ENCODE results near the gene CACNA1S.

Gene CACNA1S

DNA sequence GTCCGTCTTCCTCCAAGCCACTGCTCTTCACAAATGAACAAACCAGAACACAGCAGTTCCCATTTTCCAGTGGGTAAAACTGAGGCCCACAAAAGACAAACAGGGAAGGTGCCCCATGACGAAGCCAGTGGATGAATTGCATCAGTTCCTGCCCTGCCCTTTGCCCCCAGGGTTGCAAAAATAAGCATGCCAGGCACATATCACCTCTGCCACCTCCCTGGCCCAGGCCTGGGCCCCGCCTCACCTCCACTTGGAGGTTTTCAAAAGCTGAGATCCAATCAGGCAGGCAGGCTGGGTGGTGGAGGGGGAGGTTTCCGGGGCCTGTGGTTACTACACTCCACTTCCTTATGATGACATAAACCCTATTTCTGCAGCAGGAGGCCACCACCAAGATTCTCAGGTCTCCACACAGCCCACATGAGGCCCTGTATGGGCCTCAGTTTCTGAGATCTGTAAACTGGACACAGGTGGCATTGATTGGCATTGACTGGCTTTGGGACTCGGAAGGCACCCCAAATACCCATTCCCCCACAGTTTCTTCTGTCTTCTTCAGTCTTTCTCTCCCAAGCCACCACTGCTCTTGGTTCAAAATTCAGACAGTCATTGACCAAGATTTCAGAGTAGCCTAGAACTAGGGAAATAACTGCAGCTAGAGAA is 92.8 kb downstream of the CACNA1S start:
- ATAC-seq = peak; percentile 87

GRCh38 chr1:201017828-201018163 is 94.4 kb downstream of the CACNA1S start:
- no peak for ATAC-seq
- Mint-ChIP-seq H3K27ac (peak overlapping the region; percentile 64), H3K27me3 (no peaks in the 10 kb centered on the region), H3K4me1 (peaks cover 88% of the 10 kb centered on the region), H3K9me3 (no peaks in the 10 kb centered on the region), H3K4me3 (peak overlapping the region; percentile 18), H3K36me3 (no peaks in the 10 kb centered on the region)

More for the DNA sequence above, 92.8 kb downstream of the CACNA1S start:
- peak overlapping the region; percentile 13 for H3K4me3 Mint-ChIP-seq
- H3K9me3 Mint-ChIP-seq = no peaks in the 10 kb centered on the region
- H3K27ac Mint-ChIP-seq = peak overlapping the region; percentile 90
- H3K27me3 Mint-ChIP-seq = no peaks in the 10 kb centered on the region
- peaks cover 83% of the 10 kb centered on the region for H3K4me1 Mint-ChIP-seq
- H3K36me3 Mint-ChIP-seq = no peaks in the 10 kb centered on the region

- H3K4me3 Mint-ChIP-seq = peak overlapping the region; percentile 18
- no peaks in the 10 kb centered on the region for H3K9me3 Mint-ChIP-seq
- no peaks in the 10 kb centered on the region for H3K27me3 Mint-ChIP-seq
- peak overlapping the region; percentile 64 for H3K27ac Mint-ChIP-seq
- peaks cover 85% of the 10 kb centered on the region for H3K4me1 Mint-ChIP-seq
- peak; percentile 75 for ATAC-seq
- H3K36me3 Mint-ChIP-seq = no peaks in the 10 kb centered on the region
These were observed 95.0 kb downstream of the CACNA1S start for GRCh38 chr1:201016943-201017827.

GRCh38 chr1:201016211-201016651 is 96.0 kb downstream of the CACNA1S start:
- Mint-ChIP-seq H3K4me1 (peaks cover 85% of the 10 kb centered on the region), H3K36me3 (no peaks in the 10 kb centered on the region), H3K4me3 (no peak overlapping the region), H3K27ac (peak overlapping the region; percentile 64), H3K27me3 (no peaks in the 10 kb centered on the region), H3K9me3 (no peaks in the 10 kb centered on the region)
- no peak for ATAC-seq

GRCh38 chr1:201015551-201016091 is 96.6 kb downstream of the CACNA1S start:
- Mint-ChIP-seq H3K36me3 (no peaks in the 10 kb centered on the region), H3K9me3 (no peaks in the 10 kb centered on the region), H3K27ac (peak overlapping the region; percentile 62), H3K27me3 (no peaks in the 10 kb centered on the region), H3K4me3 (no peak overlapping the region), H3K4me1 (peaks cover 81% of the 10 kb centered on the region)
- ATAC-seq = no peak

- Mint-ChIP-seq H3K27me3 (no peaks in the 10 kb centered on the region), H3K9me3 (no peaks in the 10 kb centered on the region), H3K4me1 (peaks cover 72% of the 10 kb centered on the region), H3K4me3 (no peak overlapping the region), H3K36me3 (no peaks in the 10 kb centered on the region), H3K27ac (peak overlapping the region; percentile 62)
- no peak for ATAC-seq
These were observed 97.4 kb downstream of the CACNA1S start for GRCh38 chr1:201014816-201015200.

DNA sequence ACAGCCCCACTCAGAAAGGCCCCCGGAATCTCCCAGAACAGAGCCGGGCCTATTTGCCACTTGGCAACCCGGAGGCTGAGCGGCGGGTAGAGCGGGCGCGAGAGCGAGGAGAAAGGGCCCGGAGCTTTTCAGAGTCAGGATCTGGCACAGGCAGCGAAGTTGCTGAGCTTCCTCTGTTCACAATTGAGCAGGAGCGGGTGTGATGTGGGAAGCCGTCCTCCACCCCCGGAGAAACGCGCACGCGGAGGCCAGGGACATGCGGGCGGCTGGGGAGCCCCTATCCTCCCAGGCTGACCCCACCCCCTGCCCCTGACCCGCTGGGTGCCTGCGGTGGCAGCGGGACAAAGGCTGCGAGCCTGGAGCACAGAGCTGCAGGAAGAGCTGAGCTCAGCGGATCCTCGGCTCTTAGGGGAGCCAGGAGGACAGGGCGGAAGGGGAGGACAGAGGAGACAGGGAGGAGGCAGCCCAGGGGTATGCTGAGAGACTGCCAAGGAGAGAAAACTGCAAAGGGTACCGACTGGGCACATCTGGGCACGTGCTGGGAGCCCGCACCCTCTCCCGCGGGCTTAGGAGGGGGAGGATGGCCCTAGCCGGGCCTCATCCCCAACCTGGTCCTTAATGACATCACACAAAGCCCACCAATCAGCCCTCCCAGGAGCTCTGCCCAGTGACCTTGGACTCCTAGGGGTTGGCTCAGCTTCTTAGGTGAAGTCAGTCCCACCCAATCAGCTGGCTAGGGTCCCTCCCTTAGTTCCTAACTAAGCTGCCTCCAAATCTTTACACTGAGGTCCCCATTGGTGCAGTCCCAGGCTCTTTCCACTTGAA is 98.0 kb downstream of the CACNA1S start:
- Mint-ChIP-seq H3K9me3 (no peaks in the 10 kb centered on the region), H3K27me3 (no peaks in the 10 kb centered on the region), H3K4me1 (peaks cover 66% of the 10 kb centered on the region), H3K27ac (peak overlapping the region; percentile 62), H3K4me3 (no peak overlapping the region), H3K36me3 (no peaks in the 10 kb centered on the region)
- no peak for ATAC-seq

- H3K27me3 Mint-ChIP-seq = no peaks in the 10 kb centered on the region
- H3K4me1 Mint-ChIP-seq = peaks cover 57% of the 10 kb centered on the region
- no peak for ATAC-seq
- no peaks in the 10 kb centered on the region for H3K36me3 Mint-ChIP-seq
- H3K4me3 Mint-ChIP-seq = no peak overlapping the region
- no peaks in the 10 kb centered on the region for H3K9me3 Mint-ChIP-seq
- H3K27ac Mint-ChIP-seq = no peak overlapping the region
These were observed 99.2 kb downstream of the CACNA1S start for GRCh38 chr1:201013031-201013485.

GRCh38 chr1:201011616-201012015 is 100.6 kb downstream of the CACNA1S start:
- no peaks in the 10 kb centered on the region for H3K36me3 Mint-ChIP-seq

DNA sequence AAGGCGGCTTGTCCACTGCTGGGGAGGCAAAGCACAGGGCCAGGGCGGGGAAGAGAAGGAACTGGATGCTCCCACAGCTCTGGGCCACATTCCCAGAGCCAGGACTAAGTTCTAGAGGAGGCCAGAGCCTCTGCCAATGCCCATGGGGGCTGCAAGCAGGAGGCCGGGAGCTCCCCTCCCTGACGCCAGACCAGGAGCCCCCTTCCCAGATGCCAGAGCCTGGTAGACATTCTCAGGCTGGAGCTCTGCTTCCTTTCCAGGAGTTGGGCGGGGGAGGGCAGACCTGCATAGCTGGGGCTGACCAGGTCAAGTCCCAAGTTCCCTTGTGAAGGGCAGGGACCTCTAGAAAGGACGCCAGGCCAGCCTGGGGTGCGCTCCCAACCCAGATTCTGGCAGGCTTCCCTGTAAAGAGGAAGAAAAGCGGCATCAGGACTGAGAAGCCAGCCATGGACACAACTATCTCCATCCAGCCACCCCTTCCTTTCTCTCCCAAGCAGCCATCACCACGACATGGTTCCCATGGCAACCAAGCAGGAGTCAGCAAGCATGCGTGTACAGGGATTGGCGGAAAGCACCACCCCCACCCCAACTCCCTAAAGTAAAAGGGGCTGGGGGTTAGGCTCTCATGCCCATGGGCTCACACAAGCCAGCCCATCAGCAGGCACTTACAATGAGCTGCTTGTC is 102.1 kb downstream of the CACNA1S start:
- no peak overlapping the region for H3K27ac Mint-ChIP-seq
- H3K4me1 Mint-ChIP-seq = peaks cover 28% of the 10 kb centered on the region
- no peaks in the 10 kb centered on the region for H3K27me3 Mint-ChIP-seq
- no peak overlapping the region for H3K4me3 Mint-ChIP-seq
- H3K36me3 Mint-ChIP-seq = peaks cover 5% of the 10 kb centered on the region
- no peaks in the 10 kb centered on the region for H3K9me3 Mint-ChIP-seq
- no peak for ATAC-seq

More at GRCh38 chr1:201011616-201012015, 100.6 kb downstream of the CACNA1S start:
- H3K27me3 Mint-ChIP-seq = no peaks in the 10 kb centered on the region
- H3K4me3 Mint-ChIP-seq = no peak overlapping the region
- H3K27ac Mint-ChIP-seq = peak overlapping the region; percentile 8
- peaks cover 43% of the 10 kb centered on the region for H3K4me1 Mint-ChIP-seq
- no peaks in the 10 kb centered on the region for H3K9me3 Mint-ChIP-seq
- no peak for ATAC-seq

- Mint-ChIP-seq H3K36me3 (peaks cover 5% of the 10 kb centered on the region), H3K9me3 (no peaks in the 10 kb centered on the region), H3K4me1 (peaks cover 24% of the 10 kb centered on the region), H3K27me3 (no peaks in the 10 kb centered on the region), H3K27ac (no peak overlapping the region), H3K4me3 (no peak overlapping the region)
- no peak for ATAC-seq
These were observed 103.4 kb downstream of the CACNA1S start for GRCh38 chr1:201008666-201009360.

DNA sequence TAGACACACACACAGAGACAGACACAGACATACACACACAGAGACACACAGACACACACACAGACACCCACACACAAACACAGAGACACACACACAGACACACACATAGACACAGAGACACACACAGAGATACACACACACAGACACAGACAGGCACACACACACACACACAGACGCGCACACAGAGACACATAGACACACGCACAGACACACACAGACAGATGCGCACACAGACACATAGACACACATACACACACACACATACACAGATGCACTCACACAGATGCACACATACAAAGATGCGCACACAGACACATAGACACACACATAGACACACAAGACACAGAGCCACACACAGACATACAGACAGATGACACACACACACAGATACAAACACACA is 104.7 kb downstream of the CACNA1S start:
- no peaks in the 10 kb centered on the region for H3K9me3 Mint-ChIP-seq

GRCh38 chr1:201006450-201006849 is 105.8 kb downstream of the CACNA1S start:
- Mint-ChIP-seq H3K27me3 (no peaks in the 10 kb centered on the region), H3K36me3 (peaks cover 18% of the 10 kb centered on the region), H3K4me3 (no peak overlapping the region), H3K4me1 (peaks cover 4% of the 10 kb centered on the region), H3K9me3 (no peaks in the 10 kb centered on the region), H3K27ac (no peak overlapping the region)
- no peak for ATAC-seq

More for the DNA sequence above, 104.7 kb downstream of the CACNA1S start:
- H3K27me3 Mint-ChIP-seq = no peaks in the 10 kb centered on the region
- H3K36me3 Mint-ChIP-seq = peaks cover 14% of the 10 kb centered on the region
- H3K27ac Mint-ChIP-seq = no peak overlapping the region
- H3K4me1 Mint-ChIP-seq = peaks cover 11% of the 10 kb centered on the region
- no peak overlapping the region for H3K4me3 Mint-ChIP-seq
- ATAC-seq = no peak

GRCh38 chr1:201004732-201005131 is 107.5 kb downstream of the CACNA1S start:
- H3K27ac Mint-ChIP-seq = no peak overlapping the region
- peaks cover 28% of the 10 kb centered on the region for H3K36me3 Mint-ChIP-seq
- H3K4me1 Mint-ChIP-seq = no peaks in the 10 kb centered on the region
- no peak overlapping the region for H3K4me3 Mint-ChIP-seq
- no peaks in the 10 kb centered on the region for H3K27me3 Mint-ChIP-seq
- H3K9me3 Mint-ChIP-seq = no peaks in the 10 kb centered on the region
- no peak for ATAC-seq

Measured in stimulated activated memory B cell treated with anti-CD40 and anti-IgM and Interleukin-4, amounts not matched to agents 10 μg/mL and 1 μg/mL and 100 μg/mL, for 72 hours (primary cell).